ENCODE results near the gene MAGI1.

- TF ChIP-seq CTCF (IDR thresholded peaks at IDR 0.05; ENCODE audit: insufficient read depth, low read length, poor library complexity, severe bottlenecking) (no peak), EZH2phosphoT487 (conservative IDR thresholded peaks at IDR 0.05; ENCODE audit: low read length) (no peak)
Measured at GRCh38 chr3:65901226-65901625, 137.5 kb downstream of the MAGI1 start.
